Neural cell (in vitro differentiated cells): ENCODE data around the gene PRR20B.
"Not testable (repeated sequence)": the region's sequence is repeated elsewhere in the genome, so short reads cannot be mapped to it uniquely, and the experiment has no call there.

Source experiments
- CTCF ChIP-seq: fragments of 450-650 bp; IDR thresholded peaks from 2 replicates; pipeline ENCODE4 v1.5.1; 2014; ENCODE audit warnings: antibody characterized with exemption, mild to moderate bottlenecking, moderate library complexity; ENCODE audit not compliant: poor library complexity, severe bottlenecking
- POLR2AphosphoS5 ChIP-seq: IDR thresholded peaks from 2 replicates; pipeline ENCODE4 v1.6.1; 2012

GRCh38 chr13:57147188-57147587 lies at the start of gene PRR20B:
- not testable (repeated sequence) for TF ChIP-seq POLR2AphosphoS5, CTCF
